Fibroblast of pulmonary artery (primary cell): ENCODE measurements around the gene SKAP2.

Experiments used
- DNase-seq: peaks from one replicate; pipeline ENCODE4 v3.0.0-alpha.2; 2010; ENCODE audit warnings: low read depth
- H3K4me3 ChIP-seq: replicated peaks from 2 replicates; pipeline ENCODE4 v1.5.1; 2011; ENCODE audit warnings: low read depth, mild to moderate bottlenecking, control low read depth, low read length, moderate library complexity
- TF ChIP-seq, protein P1 (sequence below): IDR thresholded peaks from 2 replicates; pipeline ENCODE4 v1.5.1; 2011; ENCODE audit warnings: mild to moderate bottlenecking, control low read depth, low read length, inconsistent platforms; ENCODE audit errors: missing control alignments

Gene SKAP2

DNA sequence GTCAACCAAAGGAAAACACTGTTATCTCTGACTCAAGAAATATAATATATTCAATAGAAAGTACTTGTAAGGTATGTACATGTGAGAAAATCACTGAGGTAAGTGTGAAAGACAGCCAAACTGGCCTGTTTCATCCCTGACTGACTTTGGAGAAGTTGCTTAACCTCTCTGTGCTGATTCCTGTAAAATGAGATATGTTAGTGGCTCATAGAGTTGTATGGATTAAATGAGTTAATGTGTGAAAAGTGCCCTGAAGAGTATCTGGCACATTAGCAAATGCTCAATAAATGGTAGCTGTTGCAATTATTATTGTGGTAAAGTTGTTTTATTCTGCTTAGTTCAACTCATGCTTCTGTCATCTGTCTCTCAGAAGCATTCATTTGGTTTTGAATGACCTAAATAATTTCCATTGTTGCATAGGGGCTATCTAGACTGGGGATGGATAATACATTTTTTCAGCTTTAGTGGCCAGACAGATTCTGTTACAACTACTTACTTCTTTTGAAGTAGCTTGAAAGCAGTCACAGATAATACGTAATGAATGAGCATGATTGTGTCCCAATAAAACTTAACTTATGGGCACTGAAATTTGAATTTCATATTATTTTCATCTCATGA is 84.3 kb downstream of the SKAP2 start:
- no peak for DNase-seq
- TF ChIP-seq, protein P1, sequence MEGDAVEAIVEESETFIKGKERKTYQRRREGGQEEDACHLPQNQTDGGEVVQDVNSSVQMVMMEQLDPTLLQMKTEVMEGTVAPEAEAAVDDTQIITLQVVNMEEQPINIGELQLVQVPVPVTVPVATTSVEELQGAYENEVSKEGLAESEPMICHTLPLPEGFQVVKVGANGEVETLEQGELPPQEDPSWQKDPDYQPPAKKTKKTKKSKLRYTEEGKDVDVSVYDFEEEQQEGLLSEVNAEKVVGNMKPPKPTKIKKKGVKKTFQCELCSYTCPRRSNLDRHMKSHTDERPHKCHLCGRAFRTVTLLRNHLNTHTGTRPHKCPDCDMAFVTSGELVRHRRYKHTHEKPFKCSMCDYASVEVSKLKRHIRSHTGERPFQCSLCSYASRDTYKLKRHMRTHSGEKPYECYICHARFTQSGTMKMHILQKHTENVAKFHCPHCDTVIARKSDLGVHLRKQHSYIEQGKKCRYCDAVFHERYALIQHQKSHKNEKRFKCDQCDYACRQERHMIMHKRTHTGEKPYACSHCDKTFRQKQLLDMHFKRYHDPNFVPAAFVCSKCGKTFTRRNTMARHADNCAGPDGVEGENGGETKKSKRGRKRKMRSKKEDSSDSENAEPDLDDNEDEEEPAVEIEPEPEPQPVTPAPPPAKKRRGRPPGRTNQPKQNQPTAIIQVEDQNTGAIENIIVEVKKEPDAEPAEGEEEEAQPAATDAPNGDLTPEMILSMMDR = no peak
- no peak overlapping the region for H3K4me3 ChIP-seq

DNA sequence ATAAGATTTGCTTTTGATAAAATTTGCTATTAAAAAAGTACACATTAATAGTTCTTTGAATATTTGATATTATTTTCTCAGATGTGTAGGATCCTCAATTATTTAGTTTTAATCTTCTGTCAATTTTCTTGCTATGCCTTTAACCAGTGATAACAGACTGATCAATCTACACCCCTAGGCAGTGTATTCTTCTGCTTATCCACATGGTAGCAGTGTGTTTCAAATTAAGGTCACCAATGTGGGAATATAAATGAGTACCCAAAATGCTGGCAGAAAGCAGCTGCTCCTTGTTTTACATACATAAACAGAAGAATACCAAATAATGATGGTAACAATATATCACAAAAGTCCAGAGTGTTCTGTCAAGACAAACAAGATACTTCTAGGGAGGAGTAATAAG is 87.0 kb downstream of the SKAP2 start:
- TF ChIP-seq, protein P1 = no peak
- H3K4me3 ChIP-seq = no peak overlapping the region
- no peak for DNase-seq

DNA sequence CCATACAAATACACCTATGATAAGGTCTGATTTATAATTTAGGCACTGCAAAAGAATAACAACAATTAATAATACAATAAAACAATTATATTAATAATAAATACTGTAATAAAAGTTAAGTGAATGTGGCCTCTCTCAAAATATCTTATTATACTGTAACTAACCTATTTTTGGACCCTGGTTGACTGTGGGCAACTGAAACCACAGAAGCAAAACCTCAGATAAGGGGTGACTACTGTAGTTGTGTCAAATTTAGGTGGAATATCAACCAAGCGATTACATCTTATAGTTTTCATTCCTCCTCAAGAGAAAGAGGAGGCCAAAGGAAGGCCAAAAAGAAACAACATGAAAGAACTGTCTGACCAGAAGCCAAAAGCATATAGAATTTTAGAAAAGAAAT is 103.9 kb downstream of the SKAP2 start:
- DNase-seq = no peak
- H3K4me3 ChIP-seq = no peak overlapping the region
- TF ChIP-seq, protein P1 = no peak

DNA sequence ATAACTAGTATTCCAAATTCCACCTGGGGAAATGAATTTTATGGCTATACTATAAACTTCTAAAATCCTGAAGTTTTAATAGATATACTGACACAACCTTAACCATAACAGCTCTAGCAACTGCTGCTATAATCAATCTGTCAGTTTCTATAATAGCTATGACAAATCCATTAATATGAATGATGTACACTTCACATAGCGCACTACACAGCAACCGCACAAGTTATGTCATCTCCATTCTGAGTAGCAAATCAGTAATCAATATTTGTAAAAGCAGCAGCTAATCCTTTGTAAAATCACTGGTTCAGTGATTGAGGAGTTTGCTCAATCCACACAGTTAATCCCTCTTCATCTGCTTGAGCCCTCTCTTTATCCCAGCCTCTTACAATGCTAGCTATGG is 105.3 kb downstream of the SKAP2 start:
- no peak for DNase-seq
- H3K4me3 ChIP-seq = no peak overlapping the region
- TF ChIP-seq, protein P1 = no peak

DNA sequence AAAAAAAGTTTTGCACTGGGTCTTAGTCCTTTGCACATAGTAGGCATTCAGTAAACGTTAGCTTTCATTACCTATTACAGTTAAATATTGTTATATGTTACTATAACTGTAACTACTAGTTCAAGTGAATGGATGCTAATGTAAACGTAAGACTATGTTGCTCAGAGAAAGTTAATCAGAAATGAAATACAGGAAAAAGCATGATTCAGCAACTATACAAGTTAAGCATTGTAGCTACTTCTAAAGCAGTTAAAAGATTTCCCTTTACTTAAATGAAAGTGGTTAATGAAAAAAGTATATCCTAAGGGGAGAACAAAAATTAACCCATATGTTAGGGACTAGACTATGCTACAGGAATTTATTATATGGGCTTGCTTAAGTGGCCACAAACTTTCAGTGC is 121.2 kb downstream of the SKAP2 start:
- TF ChIP-seq, protein P1 = no peak
- DNase-seq = no peak
- H3K4me3 ChIP-seq = no peak overlapping the region

DNA sequence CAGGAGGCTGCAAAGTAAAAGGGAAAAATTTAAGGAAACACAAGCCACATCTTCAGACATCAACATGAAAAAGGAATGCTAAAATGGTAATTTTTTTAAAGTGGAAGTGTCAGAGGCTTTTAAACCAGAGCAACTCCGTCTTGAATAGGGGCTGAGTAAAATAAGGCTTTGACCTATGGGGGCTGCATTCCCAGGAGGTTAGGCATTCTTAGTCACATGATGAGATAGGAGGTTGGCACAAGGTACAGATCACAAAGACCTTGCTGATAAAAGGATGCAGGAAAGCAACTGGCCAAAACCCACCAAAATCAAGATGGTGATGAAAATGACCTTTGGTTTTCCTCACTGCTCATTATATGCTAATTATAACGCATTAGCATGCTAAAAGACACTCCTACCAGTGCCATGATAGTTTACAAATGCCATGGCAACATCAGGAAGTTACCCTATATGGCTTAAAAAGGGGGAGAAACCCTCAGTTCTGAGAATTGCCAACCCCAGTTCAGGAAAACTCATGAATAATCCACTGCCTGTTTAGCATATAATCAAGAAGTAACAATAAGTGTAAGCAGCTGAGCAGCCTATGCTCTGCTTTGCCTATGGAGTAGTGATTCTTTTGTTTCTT is 128.3 kb downstream of the SKAP2 start:
- H3K4me3 ChIP-seq = no peak overlapping the region
- TF ChIP-seq, protein P1 = no peak
- DNase-seq = no peak
